HEK293 (cell line): ENCODE data around the gene MYH7B.

Experiments
- ATF2 ChIP-seq: fragments of 450-650 bp; formaldehyde crosslinking; IDR thresholded peaks from 2 replicates; pipeline ENCODE4 v1.5.1; 2016; ENCODE audit warnings: missing biosample characterization, missing genetic modification characterization, low read depth
- SCRT1 ChIP-seq: fragments of 450-650 bp; formaldehyde crosslinking; IDR thresholded peaks from 2 replicates; pipeline ENCODE4 v1.5.1; 2016; ENCODE audit warnings: missing biosample characterization, missing genetic modification characterization, borderline replicate concordance
- TCF7L2 ChIP-seq: IDR thresholded peaks from 2 replicates; pipeline ENCODE4 v1.6.1; 2011; ENCODE audit warnings: low read depth, mild to moderate bottlenecking, inconsistent platforms, low read length, moderate library complexity, borderline replicate concordance
- ZBTB1 ChIP-seq: fragments of 450-650 bp; formaldehyde crosslinking; IDR thresholded peaks from 2 replicates; pipeline ENCODE4 v1.5.1; 2016; ENCODE audit warnings: missing biosample characterization, missing genetic modification characterization
- ZEB2 ChIP-seq: fragments of 450-650 bp; formaldehyde crosslinking; IDR thresholded peaks from 2 replicates; pipeline ENCODE4 v1.5.1; 2016; ENCODE audit warnings: missing biosample characterization, missing genetic modification characterization
- ZFP37 ChIP-seq: fragments of 450-650 bp; formaldehyde crosslinking; IDR thresholded peaks from 2 replicates; pipeline ENCODE4 v1.5.1; 2016; ENCODE audit warnings: missing biosample characterization, missing genetic modification characterization
- ZNF175 ChIP-seq: fragments of 450-650 bp; formaldehyde crosslinking; IDR thresholded peaks from 2 replicates; pipeline ENCODE4 v1.5.1; 2016; ENCODE audit warnings: missing biosample characterization, missing genetic modification characterization
- ZNF394 ChIP-seq: fragments of 450-650 bp; formaldehyde crosslinking; IDR thresholded peaks from 2 replicates; pipeline ENCODE4 v1.5.1; 2016; ENCODE audit warnings: missing biosample characterization, missing genetic modification characterization, mild to moderate bottlenecking, moderate library complexity, borderline replicate concordance
- ZNF521 ChIP-seq: fragments of 450-650 bp; formaldehyde crosslinking; IDR thresholded peaks from 2 replicates; pipeline ENCODE4 v1.5.1; 2017; ENCODE audit warnings: missing biosample characterization, mild to moderate bottlenecking, missing genetic modification characterization
- ZNF629 ChIP-seq: fragments of 450-650 bp; formaldehyde crosslinking; IDR thresholded peaks from 2 replicates; pipeline ENCODE4 v1.5.1; 2017; ENCODE audit warnings: missing biosample characterization, missing genetic modification characterization
- TF ChIP-seq, protein P1 (sequence below): fragments of 450-650 bp; formaldehyde crosslinking; IDR thresholded peaks from 2 replicates; pipeline ENCODE4 v1.5.1; 2016; ENCODE audit warnings: missing biosample characterization, missing genetic modification characterization

DNA sequence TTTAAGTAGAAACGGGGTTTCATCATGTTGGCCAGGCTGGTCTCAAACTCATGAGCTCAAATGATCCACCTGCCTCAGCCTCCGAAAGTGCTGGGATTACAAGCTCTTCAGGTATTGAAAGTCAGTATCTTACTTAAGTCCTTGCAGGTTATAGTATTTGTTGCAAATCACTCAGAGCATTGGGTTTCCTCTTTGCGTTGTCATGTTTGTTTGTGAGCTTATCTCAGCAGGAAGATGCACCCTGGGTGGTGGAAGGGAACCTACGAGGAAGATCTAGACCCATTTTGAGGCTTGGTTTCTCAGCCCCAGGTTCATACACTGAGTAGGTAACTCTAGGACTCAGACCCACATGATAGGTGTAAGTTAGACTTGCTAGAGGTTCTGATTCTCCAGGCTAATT is 18.6 kb downstream of the MYH7B start:
- TF ChIP-seq, protein P1, sequence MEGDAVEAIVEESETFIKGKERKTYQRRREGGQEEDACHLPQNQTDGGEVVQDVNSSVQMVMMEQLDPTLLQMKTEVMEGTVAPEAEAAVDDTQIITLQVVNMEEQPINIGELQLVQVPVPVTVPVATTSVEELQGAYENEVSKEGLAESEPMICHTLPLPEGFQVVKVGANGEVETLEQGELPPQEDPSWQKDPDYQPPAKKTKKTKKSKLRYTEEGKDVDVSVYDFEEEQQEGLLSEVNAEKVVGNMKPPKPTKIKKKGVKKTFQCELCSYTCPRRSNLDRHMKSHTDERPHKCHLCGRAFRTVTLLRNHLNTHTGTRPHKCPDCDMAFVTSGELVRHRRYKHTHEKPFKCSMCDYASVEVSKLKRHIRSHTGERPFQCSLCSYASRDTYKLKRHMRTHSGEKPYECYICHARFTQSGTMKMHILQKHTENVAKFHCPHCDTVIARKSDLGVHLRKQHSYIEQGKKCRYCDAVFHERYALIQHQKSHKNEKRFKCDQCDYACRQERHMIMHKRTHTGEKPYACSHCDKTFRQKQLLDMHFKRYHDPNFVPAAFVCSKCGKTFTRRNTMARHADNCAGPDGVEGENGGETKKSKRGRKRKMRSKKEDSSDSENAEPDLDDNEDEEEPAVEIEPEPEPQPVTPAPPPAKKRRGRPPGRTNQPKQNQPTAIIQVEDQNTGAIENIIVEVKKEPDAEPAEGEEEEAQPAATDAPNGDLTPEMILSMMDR: no peak
- TF ChIP-seq ZNF629 (tag by site-specific recombination): no peak
- no peak for TF ChIP-seq ZNF394 (tag by site-specific recombination)
- no peak for TF ChIP-seq ZBTB1 (tag by site-specific recombination)
- TF ChIP-seq ATF2 (tag by site-specific recombination): no peak
- TF ChIP-seq ZEB2 (tag by site-specific recombination): no peak
- no peak for TF ChIP-seq TCF7L2
- TF ChIP-seq ZNF175 (tag by site-specific recombination): no peak
- TF ChIP-seq ZFP37 (tag by site-specific recombination): no peak
- no peak for TF ChIP-seq ZNF521 (tag by site-specific recombination)
- TF ChIP-seq SCRT1 (tag by site-specific recombination): no peak
